ENCODE data around the gene CHCHD5. TPM values are rescaled to one million over a fixed set of nuclear protein-coding genes. Genes with fewer than 3 reads are reported as not detected.

The CHCHD5 gene
- total RNA-seq, 1 donor from 2014 or later: 21.2 TPM

Other genes starting within 250 kb of the CHCHD5 start
- gene RGPD8, start 151.0 kb upstream of the CHCHD5 start, total RNA-seq: 36.2 TPM
- 36.7 TPM for gene TTL, start 102.5 kb upstream of the CHCHD5 start, total RNA-seq
- gene POLR1B, start 42.1 kb upstream of the CHCHD5 start, total RNA-seq: 18.1 TPM
- gene SLC20A1, start 61.3 kb downstream of the CHCHD5 start, total RNA-seq: 51.1 TPM
- not detected for gene NT5DC4, start 136.4 kb downstream of the CHCHD5 start, total RNA-seq
- 0.62 TPM for gene CKAP2L, start 180.0 kb downstream of the CHCHD5 start, total RNA-seq
- 0.18 TPM for gene IL1A, start 199.9 kb downstream of the CHCHD5 start, total RNA-seq

Data from sciatic nerve (tissue), 1 donor.